Stimulated activated CD8-positive, alpha-beta memory T cell treated with anti-CD3 and anti-CD28 coated beads, Interleukin-4, amount 100 ng/mL, for 48 hours (primary cell): Measurements from ENCODE around the gene RBM34.
"Not testable (repeated sequence)": the region's sequence is repeated elsewhere in the genome, so short reads cannot be mapped to it uniquely, and the experiment has no call there.

Experiments
- DNase-seq: peaks from one replicate; pipeline ENCODE4 v3.0.0-alpha.2; 2020

The RBM34 gene

DNA sequence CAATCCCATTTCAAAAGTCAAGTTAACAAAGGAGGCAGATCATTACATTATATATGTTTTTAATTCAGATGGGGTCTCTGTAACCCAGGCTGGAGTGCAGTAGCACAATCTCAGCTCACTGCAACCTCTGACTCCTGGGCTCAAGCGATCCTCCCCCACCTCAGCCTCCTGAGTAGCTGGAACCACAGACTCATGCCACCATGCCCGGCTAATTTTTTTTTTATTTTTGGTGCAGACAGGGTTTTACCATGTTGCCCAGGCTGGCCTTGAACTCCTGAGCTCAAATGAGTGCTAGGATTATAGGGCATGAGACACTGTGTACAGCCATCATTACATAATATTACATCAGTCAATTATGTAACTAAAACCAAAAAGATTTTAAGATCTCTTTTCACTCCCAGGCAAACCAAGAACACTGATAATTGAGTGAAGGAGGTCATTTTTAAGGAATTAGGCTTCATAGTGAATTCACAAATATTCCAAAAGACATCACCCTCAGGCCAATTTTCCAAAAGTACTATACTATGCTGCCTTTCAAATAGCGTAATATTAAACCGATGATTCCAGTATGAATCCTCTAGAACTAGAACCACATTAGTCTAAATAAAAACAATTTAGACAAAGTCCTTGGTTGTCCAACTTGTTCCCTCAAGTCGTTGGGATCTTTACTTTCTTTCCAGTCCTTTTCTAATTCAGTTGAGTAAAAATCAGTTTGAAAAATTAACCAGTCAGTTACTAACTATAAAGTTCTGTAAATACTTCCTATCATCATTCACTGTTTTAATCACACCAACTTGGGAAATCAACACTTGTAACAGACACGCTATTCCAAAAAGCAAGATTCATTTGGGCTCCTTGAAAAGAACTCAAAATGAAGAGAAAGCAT, 48.5 kb downstream of the RBM34 start:
- DNase-seq: no peak

DNA sequence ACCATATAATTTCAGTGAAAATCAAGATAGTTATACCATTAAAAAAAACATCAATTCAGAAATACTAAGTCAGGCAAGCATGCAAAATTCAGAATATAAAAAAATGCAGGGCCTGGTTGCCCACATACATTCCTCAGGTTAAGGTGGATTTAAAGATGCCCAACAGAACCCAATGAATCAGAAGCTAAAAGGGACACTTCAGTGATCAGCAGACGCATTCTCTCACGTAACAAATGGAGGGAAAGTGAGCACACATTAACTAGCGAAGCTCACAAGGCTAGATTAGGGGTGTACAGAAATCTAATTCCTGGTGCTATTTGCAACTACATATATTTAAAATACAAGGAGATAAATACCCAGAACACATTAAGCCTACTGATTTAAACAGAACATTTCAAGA, 49.9 kb downstream of the RBM34 start:
- no peak for DNase-seq

DNA sequence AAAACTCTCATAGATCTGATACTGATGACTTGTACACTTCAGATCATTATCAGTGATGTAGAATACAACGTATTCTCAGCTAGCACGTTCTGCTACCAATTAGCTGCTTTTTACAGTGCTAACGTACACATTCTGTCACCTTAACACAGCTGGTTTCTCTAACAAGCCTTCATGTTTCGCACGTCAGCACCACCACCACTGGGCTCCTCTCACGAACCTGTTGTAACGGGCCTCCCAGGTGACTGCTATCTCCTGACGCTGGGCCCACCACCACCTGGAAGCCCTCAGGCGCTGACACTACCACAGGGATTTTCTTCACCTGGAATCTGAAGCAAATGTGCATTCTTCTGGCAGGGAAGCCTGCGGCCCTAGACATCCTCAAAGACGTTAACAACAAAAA, 52.2 kb downstream of the RBM34 start:
- DNase-seq: no peak

DNA sequence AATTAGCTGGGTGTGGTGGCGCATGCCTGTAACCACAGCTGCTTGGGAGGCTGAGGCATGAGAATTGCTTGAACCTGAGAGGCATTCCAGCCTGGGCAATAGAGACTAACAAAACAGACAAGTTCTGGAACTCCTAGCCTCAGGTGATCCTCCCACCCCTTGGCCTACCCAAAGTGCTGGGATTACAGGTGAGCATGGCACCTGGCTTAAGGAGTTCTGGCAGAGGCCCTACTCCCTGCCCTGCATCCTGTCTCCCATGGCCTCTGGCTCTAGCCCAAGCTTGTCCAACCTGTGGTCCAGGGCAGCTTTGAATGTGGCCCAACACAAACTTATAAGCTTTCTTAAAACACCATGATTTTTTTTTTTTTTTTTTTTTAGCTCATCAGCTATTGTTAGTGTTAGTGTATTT, 52.9 kb downstream of the RBM34 start:
- no peak for DNase-seq

DNA sequence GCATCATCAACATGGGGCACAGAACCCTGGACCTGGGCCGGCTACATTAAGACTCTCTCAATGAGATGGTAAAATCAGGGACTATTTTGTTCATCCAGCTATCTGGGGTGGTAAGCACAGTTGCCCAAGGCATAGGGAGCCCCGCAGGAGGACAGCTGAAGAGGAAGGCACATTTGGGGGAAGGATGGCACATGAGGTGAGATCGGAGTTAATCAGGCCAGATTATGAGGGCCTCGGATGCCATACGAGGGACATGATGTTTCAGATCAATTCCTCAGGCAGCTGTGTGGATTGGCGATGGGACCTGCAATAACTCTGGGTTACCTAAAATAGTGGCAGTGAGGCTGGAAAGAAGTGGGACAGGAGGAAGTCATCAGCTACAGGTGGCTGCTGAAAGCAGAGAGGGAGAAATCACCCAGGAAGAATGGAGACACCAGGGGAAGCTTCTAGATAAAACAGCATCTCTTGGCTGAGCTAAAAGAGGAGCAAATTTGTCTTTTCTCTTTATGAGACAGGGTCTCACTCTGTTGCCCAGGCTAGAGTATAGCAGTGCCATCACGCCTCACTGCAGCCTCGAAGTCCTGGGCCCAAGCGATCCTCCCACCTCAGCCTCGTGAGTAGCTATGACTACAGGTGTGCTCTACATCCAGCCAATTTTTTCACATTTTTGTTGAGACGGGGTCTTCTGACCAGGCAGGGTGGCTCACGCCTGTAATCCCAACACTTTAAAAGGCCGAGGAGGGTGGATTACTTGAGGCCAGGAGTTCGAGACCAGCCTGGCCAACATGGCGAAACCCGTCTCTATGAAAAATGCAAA, 53.5 kb downstream of the RBM34 start:
- no peak for DNase-seq

DNA sequence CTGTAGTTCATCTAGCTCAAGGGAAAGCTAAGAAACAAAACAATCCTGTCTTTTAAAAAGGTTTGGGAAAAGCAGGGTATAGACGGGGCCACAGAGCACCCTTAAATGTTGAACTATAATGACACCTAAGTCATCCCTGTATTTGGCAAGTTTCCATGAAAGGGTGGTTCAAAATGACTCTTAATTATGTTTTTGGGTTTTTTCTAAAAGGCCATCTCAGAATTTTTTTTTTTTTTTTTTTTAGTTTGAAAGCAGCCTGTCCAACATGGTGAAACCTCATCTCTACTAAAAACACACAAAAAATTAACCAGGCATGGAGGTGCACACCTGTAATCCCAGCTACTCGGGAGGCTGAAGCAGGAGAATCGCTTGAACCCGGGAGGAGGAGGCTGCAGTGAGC, 54.6 kb downstream of the RBM34 start:
- DNase-seq: no peak

DNA sequence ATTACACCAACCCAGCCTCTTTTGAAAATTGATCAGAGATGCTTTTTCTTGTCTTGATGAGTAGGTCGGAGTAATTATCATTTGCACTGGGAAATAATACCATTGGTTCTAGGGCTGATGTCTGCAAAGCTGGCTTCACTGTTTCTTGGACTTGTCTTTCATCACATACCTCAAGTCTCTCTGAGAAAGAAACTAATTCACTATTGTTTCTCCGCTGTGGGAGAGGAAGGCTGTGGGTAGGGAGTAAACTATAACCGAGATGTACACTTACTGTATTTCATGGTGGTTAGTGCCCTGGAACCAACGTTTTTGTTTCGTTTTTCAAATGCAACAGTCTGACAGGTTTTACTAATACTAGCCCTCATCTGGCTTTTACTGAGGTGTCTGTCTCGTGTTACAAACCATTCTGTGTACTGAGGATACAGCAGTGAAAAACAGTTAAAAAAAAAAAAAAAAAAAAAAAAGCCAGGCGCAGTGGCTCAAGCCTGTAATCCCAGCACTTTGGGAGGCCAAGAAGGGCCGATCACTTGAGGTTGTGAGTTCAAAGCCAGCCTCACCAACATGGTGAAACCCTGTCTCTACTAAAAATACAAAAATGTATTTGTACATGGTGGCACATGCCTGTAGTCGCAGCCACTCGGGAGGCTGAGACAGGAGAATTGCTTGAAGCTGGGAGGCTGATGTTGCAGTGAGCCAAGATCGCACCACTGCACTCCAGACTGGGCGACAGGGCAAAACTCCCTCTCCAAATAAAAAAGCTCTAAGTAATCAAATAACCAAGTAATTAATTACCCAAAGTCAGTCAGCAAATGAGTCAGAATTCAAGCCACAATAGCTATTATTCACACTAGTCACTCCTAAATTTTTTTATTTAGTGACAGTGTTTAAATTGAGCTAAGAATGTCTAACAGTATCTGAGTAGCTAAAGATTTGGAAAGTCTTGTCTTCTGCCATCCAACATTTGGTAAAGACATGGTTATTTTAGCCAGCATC, 55.7 kb downstream of the RBM34 start:
- DNase-seq: no peak

DNA sequence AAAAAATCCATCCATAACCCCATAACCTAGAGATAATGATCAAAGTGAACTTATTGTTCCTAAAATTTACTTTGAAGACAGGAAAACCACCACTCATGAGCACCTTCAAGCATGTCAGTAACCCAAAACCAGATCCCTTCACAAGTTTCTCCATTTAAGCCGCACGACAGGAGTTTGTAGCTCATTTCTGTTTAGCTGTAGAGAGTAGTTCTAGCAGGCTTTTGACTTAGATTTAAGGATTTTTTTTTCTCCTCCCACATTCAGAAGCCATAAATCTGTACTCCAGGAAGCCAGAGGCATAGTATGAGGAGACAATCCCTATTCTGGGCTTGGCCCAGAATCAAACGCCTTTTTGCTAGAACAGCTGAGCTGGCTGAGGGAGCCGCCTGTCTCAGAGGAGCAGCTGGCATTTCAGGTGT, 58.0 kb downstream of the RBM34 start:
- DNase-seq: no peak

DNA sequence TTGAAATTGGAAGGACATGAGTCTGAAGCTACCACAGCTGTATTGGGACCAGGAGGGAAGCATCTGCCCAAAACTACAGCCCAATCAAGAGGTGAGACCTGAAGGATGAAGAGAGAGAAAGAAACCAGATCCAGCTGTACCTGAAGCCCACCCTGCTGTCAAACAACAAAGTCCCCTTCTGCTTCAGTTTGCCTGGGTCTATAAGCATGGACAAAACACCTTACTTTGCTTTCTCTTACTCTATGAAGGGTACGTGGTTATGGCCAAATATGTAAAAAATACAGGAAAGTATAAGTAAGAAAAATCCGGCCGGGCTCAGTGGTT, 58.8 kb downstream of the RBM34 start:
- no peak for DNase-seq

DNA sequence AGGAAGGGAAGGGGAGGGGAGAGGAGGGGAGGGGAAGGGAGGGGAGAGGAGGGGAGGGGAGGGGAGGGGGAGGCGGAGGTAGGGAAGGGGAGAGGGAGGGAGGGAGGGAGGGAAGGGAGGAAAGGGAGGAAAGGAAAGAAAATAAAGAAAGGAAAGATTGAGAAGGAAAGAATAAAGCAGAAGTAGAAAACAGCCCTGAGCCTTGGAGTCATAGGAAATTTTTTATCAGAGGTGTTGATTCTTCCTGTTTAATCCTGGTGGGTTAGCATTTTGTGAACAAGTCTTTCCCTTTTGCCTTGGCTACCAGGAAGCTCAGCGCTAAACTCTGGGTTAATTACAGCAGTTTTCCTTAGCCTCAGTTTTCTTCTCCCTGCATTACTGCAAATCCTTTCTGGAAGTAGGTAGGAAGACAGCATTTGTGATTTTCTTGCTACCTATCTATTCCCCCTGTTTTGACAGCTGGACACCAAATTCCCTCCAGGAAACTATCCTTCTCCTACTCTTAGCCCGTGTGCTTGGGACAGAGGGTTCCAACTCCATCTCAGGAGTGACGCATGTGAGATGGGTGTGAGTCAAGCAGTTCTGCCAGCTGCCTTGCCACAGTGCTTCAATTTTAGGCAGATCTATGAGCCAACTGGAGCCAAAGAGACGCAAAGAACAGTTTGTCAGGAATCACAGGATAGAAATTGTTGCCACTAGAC, 59.3 kb downstream of the RBM34 start:
- DNase-seq: no peak

DNA sequence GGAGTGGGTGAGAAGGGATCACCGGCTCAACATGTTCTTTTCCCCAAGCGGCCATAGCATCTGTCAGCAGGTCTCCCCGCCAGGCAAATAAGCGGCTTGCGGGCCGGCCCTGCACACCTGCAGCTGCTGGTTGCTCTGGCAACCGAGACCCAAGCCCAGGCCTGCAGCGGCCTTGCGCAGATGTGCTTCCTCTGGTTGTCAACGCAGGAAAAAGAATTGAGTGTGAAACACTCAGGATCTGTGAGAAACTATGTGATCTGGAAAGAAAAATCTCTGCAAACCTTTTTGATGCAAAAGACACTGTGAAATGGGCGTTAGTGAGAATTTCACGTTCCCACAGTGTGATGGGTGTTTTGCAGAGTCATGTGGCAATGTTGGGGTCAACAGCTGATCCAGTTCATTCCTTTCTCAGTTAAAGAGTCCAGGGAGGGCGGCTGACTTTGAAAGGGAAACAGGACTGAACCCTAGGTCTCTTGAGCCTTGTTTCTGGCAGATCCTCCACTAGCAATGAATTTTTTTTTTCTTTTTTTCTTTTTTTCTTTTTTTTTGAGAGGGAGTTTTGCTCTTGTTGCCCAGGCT, 60.8 kb downstream of the RBM34 start:
- DNase-seq: no peak

DNA sequence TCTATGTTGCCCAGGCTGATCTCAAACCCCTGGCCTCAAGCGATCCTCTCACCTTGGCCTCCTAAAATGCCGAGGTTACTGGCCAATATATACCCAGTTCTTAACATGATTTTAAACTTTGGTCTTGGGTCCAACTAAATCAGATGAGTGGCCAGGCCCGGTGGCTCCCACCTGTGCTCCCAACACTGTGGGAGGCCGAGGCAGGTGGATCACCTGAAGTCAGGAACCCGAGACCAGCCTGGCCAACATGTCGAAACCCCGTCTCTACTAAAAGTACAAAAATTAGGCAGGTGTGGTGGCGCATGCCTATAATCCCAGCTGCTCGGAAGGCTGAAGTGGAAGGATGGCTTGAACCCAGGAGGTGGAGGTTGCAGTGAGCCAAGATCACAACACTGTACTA, 62.1 kb downstream of the RBM34 start:
- DNase-seq: peak; percentile 10

DNA sequence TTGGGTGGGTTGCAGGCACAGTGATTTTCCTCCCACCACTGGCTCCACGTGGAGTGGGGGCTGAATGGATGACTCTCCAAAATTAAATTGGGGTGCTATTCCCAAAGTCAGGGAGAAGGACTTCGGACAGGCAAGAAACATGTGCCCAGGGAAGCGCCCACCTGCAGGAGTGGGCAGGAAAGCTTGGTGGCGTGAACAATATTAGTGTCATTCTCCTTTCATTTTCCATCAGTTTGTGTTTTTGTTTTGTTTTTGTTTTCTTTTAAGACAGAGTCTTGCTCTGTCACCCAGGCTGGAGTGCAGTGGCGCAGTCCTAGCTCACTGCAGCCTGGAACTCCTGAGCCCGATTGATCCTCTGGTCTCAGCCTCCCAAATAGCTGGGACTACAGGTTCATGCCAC, 62.5 kb downstream of the RBM34 start:
- peak; percentile 14 for DNase-seq

DNA sequence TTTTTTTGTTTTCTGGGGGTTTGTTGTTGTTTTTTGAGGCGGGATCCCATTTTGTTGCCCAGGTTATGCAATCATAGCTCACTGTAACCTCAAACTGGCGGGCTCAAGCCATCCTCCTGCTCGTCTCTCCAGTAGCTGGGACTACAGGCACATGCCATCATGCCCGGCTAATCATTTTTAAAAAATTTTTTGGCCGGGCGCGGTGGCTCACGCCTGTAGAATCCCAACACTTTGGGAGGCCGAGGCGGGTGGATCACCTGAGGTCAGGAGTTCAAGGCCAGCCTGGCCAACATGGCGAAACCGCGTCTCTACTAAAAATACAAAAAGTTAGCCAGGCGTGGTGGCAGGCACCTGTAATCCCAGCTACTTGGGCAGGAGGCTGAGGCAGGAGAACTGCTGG, 63.5 kb downstream of the RBM34 start:
- DNase-seq: peak; percentile 16

DNA sequence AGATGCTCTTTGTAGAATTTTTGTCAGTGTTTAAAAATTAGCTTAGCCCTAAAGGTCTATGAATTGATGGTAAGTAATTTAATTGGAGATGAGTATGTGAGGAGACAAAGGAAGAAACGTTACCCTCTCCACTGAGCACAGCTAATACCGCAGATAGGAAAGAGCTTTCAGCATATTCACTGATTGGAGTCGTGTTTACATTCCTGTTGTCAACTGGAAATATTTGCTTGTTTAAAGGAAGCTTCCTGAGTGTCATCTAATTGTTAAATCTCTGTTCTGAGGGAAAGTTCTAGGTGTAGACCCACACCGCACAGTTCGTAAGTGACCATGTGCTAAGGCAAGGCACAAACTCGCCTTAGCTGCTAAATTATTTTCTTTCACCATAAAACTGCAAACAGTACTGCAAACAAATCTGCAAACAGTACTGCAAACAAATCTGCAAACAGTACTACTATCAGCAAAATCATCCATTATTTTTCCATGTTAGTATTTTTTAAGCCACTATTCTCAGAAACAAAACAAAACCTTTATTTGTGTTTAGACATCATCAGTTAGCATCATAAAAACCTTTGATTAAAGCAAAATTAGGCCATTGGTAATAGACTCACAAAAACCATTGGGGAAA, 65.0 kb downstream of the RBM34 start:
- no peak for DNase-seq

DNA sequence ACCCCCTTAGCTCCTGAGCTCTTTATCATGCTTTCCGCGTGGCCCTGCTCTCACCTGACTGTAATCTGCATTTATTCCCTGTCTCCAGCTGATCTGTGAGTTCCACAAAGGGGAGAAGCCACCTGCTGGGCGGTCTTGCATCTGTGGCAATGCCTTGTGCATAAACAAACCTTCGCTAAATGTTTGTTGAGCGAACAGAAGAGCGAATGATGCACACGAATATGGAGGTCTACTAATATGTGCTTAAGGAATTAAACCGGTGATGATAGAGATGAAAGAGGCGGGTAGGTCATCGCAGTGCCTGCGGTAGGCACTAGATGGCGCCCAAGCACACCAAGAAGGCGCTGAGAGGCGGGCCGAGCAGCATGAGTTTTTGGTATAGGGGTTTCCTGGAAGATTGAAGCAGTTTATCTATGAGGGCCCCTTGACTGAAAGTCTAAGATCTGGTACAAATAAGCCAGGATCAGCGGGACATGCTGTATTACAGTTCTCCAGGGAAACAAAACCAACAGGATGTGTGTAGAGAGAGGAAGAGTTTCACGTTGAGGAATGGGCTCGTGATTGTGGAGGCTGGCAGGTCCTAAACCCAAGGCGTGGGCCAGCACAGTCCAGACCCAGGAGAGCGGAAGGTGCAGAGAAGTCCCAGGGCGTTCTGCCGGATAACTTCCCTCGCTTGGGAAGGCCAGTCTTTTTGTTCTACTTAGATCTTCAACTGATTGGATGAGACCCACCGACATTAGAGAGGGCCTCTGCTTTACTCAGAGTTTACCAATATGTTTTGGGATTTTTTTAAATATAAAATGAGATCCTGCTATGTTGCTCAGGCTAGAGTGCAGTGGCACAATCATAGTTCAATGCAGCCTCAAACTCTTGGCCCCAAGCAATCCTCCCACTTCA, 67.1 kb downstream of the RBM34 start:
- peak; percentile 93 for DNase-seq

DNA sequence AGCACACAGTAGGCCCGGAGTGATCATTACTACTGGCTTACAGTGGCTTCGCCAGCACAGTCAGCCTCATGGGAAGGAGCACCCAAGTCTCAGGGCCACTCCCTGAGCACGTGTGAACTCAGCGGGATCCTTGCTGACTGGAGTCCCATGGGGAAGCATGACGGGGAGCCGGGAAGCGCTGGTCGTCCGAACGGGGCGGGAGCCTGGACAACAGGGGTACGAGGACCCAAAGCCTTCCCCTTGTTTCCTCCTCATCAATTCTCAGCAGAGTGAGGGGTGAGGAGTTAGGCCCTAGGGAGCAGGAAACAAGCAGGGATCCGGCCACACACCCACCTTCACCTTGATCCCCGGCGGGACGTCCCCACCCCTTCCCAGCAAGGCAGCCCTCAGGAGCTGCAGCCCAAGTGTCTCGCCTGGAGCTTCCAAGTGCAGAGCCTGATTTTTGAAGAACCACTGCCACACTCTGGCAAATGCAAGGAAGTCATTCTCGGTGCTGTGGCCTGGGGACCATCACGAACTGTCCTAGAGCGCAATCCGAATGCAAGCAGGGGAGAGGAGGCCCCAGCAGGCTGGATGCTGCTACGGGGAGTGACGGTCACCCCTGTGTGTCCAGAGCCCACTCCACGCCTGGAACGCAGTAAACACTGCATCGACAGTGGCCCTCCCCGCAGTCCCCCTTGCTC, 67.9 kb downstream of the RBM34 start:
- no peak for DNase-seq

DNA sequence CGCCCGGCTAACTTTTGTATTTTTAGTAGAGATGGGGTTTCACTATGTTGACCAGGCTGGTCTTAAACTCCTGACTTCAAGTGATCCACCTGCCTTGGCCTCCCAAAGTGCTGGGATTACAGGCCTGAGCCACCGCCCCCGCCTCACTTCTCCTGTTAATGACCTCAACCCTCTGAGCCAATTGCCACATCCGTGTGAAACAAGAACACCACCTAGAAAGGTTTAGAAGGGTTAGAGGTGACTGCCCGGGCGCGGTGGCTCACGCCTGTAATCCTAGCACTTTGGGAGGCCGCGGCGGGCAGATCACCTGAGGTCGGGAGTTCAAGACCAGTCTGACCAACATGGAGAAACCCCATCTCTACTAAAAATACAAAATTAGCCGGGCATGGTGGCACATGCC, 68.6 kb downstream of the RBM34 start:
- not testable (repeated sequence) for DNase-seq

DNA sequence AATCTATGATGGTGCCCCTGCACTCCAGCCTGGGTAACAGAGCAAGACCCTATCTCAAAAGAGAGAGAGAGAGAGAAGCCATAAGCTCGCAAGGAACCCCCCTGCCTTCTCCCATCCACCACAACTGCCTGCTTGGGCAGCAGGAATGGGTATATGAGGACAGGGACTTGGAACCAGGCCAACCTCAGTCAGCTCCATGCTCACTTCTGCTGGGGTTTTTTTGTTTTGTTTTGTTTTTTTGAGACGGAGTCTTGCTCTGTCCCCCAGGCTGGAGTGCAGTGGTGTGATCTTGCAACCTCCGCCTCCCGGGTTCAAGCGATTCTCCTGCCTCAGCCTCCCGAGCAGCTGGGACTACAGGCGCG, 69.0 kb downstream of the RBM34 start:
- DNase-seq: not testable (repeated sequence)
